ENCODE results near the gene EFCAB9. TPM values are rescaled to one million over a fixed set of nuclear protein-coding genes. Genes with fewer than 3 reads are reported as not detected.

Gene EFCAB9
- total and polyA plus RNA-seq, 12 donors: not detected

- TF ChIP-seq CTCF (IDR thresholded peaks at IDR 0.05): no peak
- no peak for TF ChIP-seq POLR2A (IDR thresholded peaks at IDR 0.05)
- no peak overlapping the region for H3K4me3 ChIP-seq
- no peak overlapping the region for H3K27ac ChIP-seq
- H3K36me3 ChIP-seq (replicated peaks in 1 of 2): peaks cover 0 to 8% of the 10 kb centered on the region in 2 donors
- no peaks in the 10 kb centered on the region for H3K4me1 ChIP-seq (replicated peaks in 1 of 2)
- no peak for DNase-seq
- H3K27me3 ChIP-seq: no peaks in the 10 kb centered on the region
- WGBS, 4 donors: 95 to 98% (median 96%) methylated on average over 4 of the region's 4 CpGs
- intact Hi-C loops (cut with DNase I): no loop called here
- no peaks in the 10 kb centered on the region for H3K9me3 ChIP-seq (replicated peaks in 1 of 3)
These were observed 19.2 kb downstream of the EFCAB9 start for GRCh38 chr5:172213126-172213525.

DNA sequence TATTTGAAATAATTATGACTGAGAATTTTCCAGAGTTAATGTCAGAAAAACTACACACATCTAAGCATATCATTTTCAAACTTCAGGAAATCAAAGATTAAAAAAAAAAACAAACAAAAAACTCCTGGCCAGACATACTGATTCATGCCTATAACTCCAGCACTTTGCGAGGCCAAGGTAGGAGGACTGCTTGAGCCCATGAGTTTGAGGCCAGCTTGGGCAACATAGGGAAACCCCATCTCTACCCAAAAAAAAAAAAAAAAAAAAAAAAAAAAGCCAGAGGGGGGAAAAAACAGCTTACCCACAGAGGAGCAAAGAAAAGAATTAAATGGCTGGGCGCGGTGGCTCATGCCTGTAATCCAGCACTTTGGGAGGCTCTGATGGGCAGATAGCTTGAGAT, 22.4 kb downstream of the EFCAB9 start:
- Histone ChIP-seq H3K36me3 (replicated peaks in 1 of 2) (peaks cover 0 to 8% of the 10 kb centered on the region in 2 donors), H3K27ac (no peak overlapping the region), H3K4me3 (no peak overlapping the region), H3K4me1 (replicated peaks in 1 of 2) (no peaks in the 10 kb centered on the region), H3K9me3 (replicated peaks in 1 of 3) (no peaks in the 10 kb centered on the region), H3K27me3 (no peaks in the 10 kb centered on the region)
- WGBS, 4 donors: 96 to 98% (median 97%) methylated on average over 3 of the region's 3 CpGs
- intact Hi-C loops (cut with DNase I): no loop called here
- TF ChIP-seq CTCF (IDR thresholded peaks at IDR 0.05) (no peak), POLR2A (IDR thresholded peaks at IDR 0.05) (no peak)
- DNase-seq: no peak

- 82 to 95% (median 88%) methylated on average over 2 of the region's 2 CpGs for WGBS, 4 donors
- TF ChIP-seq CTCF (IDR thresholded peaks at IDR 0.05) (no peak), POLR2A (IDR thresholded peaks at IDR 0.05) (no peak)
- DNase-seq: no peak
- H3K9me3 ChIP-seq (replicated peaks in 1 of 3): no peaks in the 10 kb centered on the region
- H3K27ac ChIP-seq: no peak overlapping the region
- no peaks in the 10 kb centered on the region for H3K27me3 ChIP-seq
- intact Hi-C loops (cut with DNase I): no loop called here
- no peak overlapping the region for H3K4me3 ChIP-seq
- H3K4me1 ChIP-seq (replicated peaks in 1 of 2): no peaks in the 10 kb centered on the region
- no peaks in the 10 kb centered on the region for H3K36me3 ChIP-seq (replicated peaks in 1 of 2)
These were observed 25.3 kb downstream of the EFCAB9 start for GRCh38 chr5:172219296-172219695.

DNA sequence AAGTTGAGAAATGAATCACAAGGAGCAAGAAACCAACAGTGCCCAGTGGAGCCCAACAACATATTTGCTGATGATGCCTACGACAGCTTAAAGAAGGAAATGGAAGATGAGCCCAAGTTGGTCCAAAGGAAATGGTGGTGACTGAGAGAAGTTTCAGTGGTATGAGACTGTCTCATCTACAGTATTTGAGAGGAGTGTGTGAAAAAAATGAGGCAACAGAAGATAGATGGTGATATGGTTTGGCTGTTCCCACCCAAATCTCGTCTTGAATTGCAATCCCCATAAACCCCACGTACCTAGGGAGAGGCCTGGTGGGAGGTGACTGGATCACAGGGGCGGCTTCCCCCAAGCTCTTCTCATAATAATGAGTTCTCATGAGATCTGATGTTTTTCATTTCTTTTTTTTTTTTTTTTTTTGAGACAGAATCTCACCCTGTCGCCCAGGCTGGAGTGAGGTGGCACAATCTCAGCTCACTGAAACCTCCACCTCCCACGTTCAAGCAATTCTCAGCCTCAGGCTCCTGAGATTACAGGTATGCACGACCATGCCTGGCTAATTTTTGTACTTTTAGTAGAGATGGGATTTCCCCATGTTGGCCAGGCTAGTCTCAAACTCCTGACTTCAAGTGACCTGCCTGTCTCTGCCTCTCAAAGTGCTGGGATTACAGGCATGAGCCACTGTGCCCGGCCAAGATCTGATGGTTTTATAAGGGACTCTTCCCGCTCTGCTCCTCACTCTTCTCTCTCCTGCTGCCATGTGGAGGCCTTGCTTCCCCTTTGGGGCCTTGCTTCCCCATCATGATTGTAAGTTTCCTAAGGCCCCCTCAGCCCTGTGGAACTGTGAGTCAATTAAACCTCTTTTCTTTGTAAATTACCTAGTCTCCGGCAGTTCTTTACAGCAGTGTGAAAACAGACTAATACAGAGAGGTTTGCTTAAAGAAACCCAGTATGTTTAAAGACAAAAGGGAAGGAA, 30.2 kb downstream of the EFCAB9 start:
- no peak overlapping the region for H3K4me3 ChIP-seq
- intact Hi-C loops (cut with DNase I): no loop called here

More for the DNA sequence above, 30.2 kb downstream of the EFCAB9 start:
- H3K9me3 ChIP-seq (replicated peaks in 1 of 3): no peaks in the 10 kb centered on the region
- no peaks in the 10 kb centered on the region for H3K27me3 ChIP-seq
- no peaks in the 10 kb centered on the region for H3K36me3 ChIP-seq (replicated peaks in 1 of 2)
- peaks cover 0 to 4% of the 10 kb centered on the region in 2 donors for H3K4me1 ChIP-seq (replicated peaks in 1 of 2)
- no peak for DNase-seq
- no peak overlapping the region for H3K27ac ChIP-seq
- 89 to 94% (median 93%) methylated on average over 10 of the region's 10 CpGs for WGBS, 4 donors
- no peak for TF ChIP-seq POLR2A (IDR thresholded peaks at IDR 0.05)
- no peak for TF ChIP-seq CTCF (IDR thresholded peaks at IDR 0.05)

Data from adrenal gland (tissue), 12 donors.